ENCODE results near the gene AP1AR. TPM values are rescaled to one million over a fixed set of nuclear protein-coding genes. Genes with fewer than 3 reads are reported as not detected.
"Not testable (repeated sequence)": the region's sequence is repeated elsewhere in the genome, so short reads cannot be mapped to it uniquely, and the experiment has no call there.

The AP1AR gene
- total RNA-seq, 4 donors from 2014 or later, result 11.9 to 23.7 (median 16.0) TPM

DNA sequence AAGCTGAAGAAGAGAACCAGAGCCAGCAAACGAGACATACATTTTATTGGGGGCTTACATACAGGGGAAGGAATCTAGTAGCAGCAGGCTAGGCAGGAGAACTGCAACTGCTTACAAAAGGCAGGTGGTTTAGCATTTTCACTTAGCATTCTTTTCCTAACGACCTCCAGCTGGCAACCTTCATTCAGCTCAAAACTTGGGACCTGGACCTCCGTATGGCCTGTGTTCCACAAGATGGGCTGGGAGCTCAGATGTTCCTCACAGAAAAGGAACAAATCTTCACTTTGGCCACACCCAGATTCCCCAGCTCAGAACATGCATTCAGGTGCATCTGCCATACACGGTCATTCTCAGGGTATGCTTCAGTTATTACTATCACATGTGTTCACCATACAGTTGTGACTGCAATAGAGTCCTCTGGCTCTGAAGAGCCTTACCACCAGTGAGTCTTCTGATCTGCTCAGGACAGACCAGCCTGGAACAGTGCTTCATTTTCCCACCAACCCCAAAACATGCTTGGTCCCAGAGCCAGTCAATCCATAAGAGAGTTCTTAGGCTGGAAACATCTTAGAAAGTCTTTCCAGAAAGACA, 29.6 kb upstream of the AP1AR start:
- ATAC-seq, result no peak
- Histone ChIP-seq H3K36me3 (no peaks in the 10 kb centered on the region), H3K4me3 (no peak overlapping the region), H3K9me3 (no peaks in the 10 kb centered on the region), H3K27me3 (no peaks in the 10 kb centered on the region), H3K27ac (no peak overlapping the region), H3K4me1 (no peaks in the 10 kb centered on the region)
- WGBS, 2 donors (ENCODE audit: low coverage in 1 of 2), result 56 to 72% methylated on average over 2 to 3 of the region's 4 CpGs
- TF ChIP-seq EP300 (IDR thresholded peaks at IDR 0.05) (no peak), POLR2A (IDR thresholded peaks at IDR 0.05) (no peak), POLR2AphosphoS5 (IDR thresholded peaks at IDR 0.05) (no peak)
- TF ChIP-seq, protein P1, sequence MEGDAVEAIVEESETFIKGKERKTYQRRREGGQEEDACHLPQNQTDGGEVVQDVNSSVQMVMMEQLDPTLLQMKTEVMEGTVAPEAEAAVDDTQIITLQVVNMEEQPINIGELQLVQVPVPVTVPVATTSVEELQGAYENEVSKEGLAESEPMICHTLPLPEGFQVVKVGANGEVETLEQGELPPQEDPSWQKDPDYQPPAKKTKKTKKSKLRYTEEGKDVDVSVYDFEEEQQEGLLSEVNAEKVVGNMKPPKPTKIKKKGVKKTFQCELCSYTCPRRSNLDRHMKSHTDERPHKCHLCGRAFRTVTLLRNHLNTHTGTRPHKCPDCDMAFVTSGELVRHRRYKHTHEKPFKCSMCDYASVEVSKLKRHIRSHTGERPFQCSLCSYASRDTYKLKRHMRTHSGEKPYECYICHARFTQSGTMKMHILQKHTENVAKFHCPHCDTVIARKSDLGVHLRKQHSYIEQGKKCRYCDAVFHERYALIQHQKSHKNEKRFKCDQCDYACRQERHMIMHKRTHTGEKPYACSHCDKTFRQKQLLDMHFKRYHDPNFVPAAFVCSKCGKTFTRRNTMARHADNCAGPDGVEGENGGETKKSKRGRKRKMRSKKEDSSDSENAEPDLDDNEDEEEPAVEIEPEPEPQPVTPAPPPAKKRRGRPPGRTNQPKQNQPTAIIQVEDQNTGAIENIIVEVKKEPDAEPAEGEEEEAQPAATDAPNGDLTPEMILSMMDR (IDR thresholded peaks at IDR 0.05), result no peak

DNA sequence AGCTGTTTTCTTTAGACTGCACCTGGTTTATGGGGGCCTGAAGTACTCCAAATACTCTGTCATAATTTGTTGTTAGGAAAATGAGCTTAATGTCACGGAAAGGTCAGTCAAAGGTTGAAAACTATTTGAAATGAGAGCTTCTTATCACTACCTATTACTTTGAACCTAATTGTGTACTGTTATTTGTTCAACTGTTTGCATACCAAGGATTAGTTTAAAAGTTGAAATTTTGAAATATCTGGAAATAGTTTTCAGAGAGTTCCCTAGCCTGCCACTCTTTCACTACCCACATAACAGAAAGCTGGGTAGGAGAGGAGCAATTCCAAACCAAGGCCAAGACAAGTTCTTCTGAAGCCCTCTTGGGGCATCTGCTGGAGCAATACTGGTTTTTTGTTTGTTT, 28.0 kb upstream of the AP1AR start:
- no peaks in the 10 kb centered on the region for H3K9me3 ChIP-seq
- H3K27ac ChIP-seq, result no peak overlapping the region
- H3K27me3 ChIP-seq, result no peaks in the 10 kb centered on the region
- WGBS, 2 donors (ENCODE audit: low coverage in 1 of 2), result 73 to 100% methylated on average over 1 of the region's 1 CpG
- no peaks in the 10 kb centered on the region for H3K36me3 ChIP-seq
- H3K4me1 ChIP-seq, result no peaks in the 10 kb centered on the region
- ATAC-seq, result no peak
- no peak overlapping the region for H3K4me3 ChIP-seq
- TF ChIP-seq POLR2A (IDR thresholded peaks at IDR 0.05) (no peak), EP300 (IDR thresholded peaks at IDR 0.05) (no peak), POLR2AphosphoS5 (IDR thresholded peaks at IDR 0.05) (no peak)

DNA sequence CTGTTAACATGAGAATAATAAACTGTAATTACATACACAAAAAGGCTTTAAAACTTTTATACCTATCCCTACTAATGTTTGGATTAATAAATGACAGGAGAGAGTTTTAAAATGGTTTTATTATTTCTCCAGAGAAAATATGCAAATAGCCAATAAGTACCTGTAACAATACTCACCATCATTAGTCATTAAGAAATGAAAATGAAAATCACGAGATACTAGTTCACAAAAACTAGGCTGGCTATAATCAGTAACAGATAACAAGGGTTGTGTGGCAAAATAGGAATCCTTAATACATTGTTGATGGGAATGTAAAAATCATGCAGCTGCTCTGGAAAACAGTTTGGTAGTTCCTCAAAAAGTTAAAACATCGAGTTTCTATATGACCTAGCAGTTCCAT, 25.2 kb upstream of the AP1AR start:
- Histone ChIP-seq H3K9me3 (no peaks in the 10 kb centered on the region), H3K4me1 (no peaks in the 10 kb centered on the region), H3K27me3 (no peaks in the 10 kb centered on the region), H3K36me3 (no peaks in the 10 kb centered on the region), H3K4me3 (no peak overlapping the region), H3K27ac (no peak overlapping the region)
- TF ChIP-seq EP300 (IDR thresholded peaks at IDR 0.05) (no peak), POLR2AphosphoS5 (IDR thresholded peaks at IDR 0.05) (no peak), POLR2A (IDR thresholded peaks at IDR 0.05) (no peak)
- TF ChIP-seq, protein P1 (IDR thresholded peaks at IDR 0.05), result no peak
- no peak for ATAC-seq
- 59 to 73% methylated on average over 2 of the region's 2 CpGs for WGBS, 2 donors (ENCODE audit: low coverage in 1 of 2)

DNA sequence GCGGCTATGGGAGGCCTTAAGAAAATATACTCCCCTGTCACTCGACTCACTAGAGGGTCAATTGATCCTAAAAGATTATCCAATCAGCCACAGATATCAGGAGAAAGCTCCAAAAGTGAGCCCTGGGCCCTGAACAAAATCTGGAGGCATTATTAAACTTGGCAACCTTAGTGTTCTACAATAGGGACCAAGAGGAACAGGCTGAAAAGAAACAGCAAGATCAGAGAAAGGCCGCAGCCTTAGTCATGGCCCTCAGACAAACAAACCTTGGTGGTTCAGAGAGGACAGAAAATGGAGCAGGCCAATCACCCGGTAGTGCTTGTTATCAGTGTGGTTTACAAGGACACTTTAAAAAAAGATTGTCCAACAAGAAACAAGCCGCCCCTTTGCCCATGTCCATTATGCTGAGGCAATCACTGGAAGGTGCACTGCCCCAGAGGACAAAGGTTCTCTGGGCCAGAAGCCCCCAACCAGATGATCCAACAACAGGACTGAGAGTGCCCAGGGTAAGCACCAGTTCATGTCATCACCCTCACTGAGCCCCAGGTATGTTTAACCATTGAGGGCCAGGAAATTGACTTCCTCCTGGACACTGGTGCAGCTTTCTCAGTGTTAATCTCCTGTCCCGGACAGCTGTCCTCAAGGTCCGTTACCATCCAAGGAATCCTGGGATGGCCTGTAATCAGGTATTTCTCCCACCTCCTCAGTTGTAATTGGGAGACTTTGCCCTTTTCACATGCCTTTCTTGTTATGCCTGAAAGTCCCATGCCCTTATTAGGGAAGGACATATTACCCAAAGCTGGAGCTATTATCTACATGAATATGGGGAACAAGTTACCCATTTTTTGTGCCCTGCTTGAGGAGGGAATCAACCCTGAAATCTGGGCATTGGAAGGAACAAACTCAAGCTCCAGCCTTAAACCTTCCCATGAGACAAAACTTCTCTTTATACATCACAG, 23.2 kb upstream of the AP1AR start:
- not testable (repeated sequence) for ATAC-seq, H3K27me3 ChIP-seq, H3K4me1 ChIP-seq, H3K27ac ChIP-seq, H3K36me3 ChIP-seq, H3K4me3 ChIP-seq, H3K9me3 ChIP-seq
- WGBS, 2 donors (ENCODE audit: low coverage in 1 of 2), result 71 to 89% methylated on average over 4 to 7 of the region's 7 CpGs

DNA sequence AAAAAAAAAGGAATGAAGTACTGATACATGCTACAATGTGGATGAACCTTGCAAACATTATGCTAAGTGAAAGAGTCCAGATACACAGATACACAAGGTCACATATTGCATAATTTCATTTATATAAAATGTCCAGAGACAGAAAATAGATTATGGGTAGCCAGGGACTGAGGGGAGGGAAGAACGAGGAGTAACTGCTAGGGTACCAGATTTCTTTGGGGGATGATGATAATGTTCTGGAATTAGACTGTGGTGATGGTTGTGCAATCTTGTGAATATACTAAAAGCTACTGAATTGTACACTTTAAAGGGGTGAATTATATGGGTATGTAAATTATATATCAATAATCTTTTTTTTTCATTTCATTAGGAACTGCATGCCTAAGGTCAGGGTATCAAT, 20.8 kb upstream of the AP1AR start:
- no peaks in the 10 kb centered on the region for H3K27me3 ChIP-seq
- ATAC-seq, result no peak
- no peak overlapping the region for H3K4me3 ChIP-seq
- 58 to 100% methylated on average over 1 of the region's 1 CpG for WGBS, 2 donors (ENCODE audit: low coverage in 1 of 2)
- no peaks in the 10 kb centered on the region for H3K4me1 ChIP-seq
- TF ChIP-seq EP300 (IDR thresholded peaks at IDR 0.05) (no peak), POLR2A (IDR thresholded peaks at IDR 0.05) (no peak), POLR2AphosphoS5 (IDR thresholded peaks at IDR 0.05) (no peak)
- TF ChIP-seq, protein P1 (IDR thresholded peaks at IDR 0.05), result no peak
- H3K36me3 ChIP-seq, result no peaks in the 10 kb centered on the region
- no peaks in the 10 kb centered on the region for H3K9me3 ChIP-seq
- no peak overlapping the region for H3K27ac ChIP-seq

DNA sequence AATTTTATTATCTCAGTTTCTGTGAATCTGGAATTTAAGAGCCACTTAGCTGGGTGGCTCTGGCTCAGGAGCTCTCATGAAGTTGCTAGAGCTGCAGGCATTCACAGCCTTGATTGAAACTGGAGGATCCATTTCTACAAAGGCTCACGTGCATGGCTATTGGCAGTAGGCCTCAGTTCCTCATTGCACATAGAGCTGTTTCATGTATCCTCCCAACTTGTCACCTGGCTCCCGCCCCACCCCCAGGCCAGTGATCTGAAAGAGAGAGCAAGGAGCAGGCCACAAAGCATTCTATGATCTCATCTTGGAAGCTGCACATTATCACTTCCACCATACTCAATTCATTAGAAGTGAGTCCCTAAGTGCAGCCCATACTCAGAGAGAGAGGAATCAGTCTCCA, 18.5 kb upstream of the AP1AR start:
- Histone ChIP-seq H3K27me3 (no peaks in the 10 kb centered on the region), H3K9me3 (no peaks in the 10 kb centered on the region), H3K36me3 (no peaks in the 10 kb centered on the region), H3K4me1 (no peaks in the 10 kb centered on the region), H3K4me3 (no peak overlapping the region), H3K27ac (no peak overlapping the region)
- TF ChIP-seq POLR2A (IDR thresholded peaks at IDR 0.05) (no peak), EP300 (IDR thresholded peaks at IDR 0.05) (no peak)
- no peak for ATAC-seq
- 57 to 100% methylated on average over 1 of the region's 2 CpGs for WGBS, 2 donors (ENCODE audit: low coverage in 1 of 2)

Data from gastroesophageal sphincter (tissue), 4 donors.